GM18519 (cell line): Measurements from ENCODE around the gene HOPX.
"Not testable (repeated sequence)": the region's sequence is repeated elsewhere in the genome, so short reads cannot be mapped to it uniquely, and the experiment has no call there.

Experiments
- ATAC-seq: cut with Tn5 transposase; IDR thresholded peaks from one replicate; pipeline ENCODE4 v1.9.1; 2021; ENCODE audit warnings: mild to moderate bottlenecking, moderate library complexity; ENCODE audit not compliant: unreplicated experiment, low FRiP score

Gene HOPX

GRCh38 chr4:56689201-56689969 lies 8.3 kb upstream of the HOPX start:
- no peak for ATAC-seq

DNA sequence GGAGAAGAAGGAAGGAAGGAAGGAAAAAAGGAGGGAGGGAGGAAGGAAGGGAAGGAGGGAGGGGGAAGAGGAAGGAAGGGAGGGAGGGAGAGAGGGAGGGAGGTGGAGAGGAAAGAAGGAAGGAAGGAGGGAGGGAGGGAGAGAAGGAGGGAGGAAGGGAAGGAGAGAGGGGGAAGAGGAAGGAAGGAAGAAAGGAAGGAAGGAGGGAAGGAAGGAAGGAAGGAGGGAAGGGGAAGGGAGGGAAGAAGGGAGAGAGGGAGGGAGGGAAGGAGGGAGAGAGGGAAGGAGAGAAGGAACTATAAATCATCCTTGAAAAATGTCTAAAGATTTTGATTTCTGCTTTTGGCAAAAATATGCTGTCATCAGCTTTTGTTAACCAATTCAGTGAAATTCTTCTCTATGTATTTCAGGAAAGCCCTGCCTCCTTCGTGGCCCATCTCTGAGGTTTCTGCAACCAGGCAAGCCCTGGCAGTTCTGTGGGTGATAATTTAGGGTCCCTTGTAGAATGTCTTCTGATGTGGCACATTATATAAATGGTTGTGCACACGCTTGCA lies 7.1 kb upstream of the HOPX start:
- ATAC-seq = no peak

DNA sequence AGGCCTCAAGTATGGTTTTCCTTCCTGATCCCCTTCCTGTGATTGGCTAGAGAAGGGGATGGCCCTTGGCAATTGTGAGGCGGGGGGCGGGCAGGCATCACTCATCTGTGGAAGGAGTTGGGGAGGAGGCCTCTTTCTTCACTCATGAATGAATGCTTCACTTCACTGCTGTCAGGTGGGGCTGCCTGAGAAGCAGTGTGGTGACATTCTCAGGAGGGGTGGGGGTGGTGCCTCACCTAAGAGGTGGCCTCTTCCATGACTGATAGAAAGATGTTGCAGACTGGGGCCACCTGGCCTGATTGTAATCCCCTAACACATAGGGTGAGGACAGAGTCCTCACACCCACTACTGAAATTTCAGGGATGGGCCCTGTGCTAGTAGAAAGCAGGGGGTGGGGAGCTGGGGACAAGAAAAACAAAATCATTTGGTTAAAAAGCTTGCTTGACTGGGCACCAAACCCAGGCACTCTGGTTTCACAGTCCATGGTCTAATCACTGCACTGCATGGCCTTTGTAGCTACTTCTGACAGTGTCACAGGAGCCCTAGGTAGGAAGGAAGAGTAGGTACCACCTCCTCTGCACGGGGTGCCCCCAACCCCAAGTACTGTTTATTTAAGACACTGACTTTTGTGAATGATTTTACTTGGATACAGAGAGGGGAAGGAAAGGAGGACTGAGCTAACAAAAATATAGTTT lies 5.6 kb upstream of the HOPX start:
- no peak for ATAC-seq

DNA sequence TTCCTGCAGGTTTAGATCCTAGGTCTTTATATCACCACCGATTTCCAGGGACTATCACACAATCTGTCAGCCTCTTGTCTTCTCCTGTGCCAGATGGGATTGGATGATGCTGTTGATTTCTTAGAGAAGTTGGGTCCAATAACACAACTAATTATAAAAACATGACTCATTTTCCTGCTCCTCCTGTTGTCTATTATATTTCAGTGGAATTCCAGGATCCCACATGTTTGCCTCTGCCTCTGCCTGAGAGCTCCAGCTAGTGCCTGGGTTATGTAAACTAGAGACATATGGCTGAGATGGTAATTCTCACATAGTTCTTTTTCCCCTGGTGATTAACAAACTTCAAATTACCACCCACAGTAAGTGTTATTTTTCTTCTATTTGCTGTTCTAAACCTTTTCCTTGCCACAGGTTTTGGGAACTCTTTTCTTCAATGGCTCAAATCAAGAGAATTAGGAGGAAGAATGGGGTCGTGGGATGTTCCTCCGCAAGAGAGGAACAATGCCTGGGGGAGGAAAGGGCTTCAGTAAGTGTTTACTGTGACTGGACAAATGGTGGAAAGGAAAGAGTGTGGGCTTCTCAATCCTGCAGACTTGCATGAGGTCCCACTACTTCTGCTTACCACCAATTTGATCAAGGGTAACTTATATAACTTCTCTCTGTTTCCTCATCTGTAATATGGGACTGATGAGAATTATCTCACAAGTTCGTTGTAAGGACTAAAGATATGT lies 3.4 kb upstream of the HOPX start:
- ATAC-seq = no peak

GRCh38 chr4:56683455-56683854 lies 2.4 kb upstream of the HOPX start:
- no peak for ATAC-seq

DNA sequence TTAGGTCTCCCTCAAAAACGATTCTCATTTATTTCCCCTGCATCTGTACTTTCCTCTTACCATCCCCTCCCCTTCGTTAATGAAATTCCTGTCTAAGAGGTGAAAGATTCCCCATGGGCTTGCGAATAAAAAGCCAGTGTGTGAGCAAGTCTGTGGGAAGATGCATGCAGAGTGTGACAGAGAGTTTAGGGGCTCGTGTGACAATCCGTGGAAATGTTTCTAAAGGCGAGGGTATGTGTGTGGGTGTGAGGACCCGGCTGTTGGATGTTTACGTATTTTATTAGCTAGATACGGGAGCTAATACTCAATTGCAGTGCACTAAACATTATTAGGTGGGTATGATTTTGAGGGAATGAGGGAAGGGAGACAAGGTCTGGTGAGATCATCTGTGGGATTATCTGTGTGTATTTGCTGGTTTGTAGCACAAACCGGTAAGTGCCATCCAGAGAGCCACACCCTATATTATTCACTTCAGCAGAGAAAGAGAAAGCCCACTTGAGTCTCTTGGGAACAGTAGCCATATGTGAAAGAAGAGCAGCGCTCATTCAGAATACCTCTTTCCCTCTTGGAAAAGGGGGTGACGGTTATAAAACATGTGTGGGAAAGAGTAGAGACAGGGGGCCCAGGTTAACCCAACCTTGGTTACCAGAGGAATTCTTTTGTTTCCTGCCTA lies 893 bp upstream of the HOPX start:
- no peak for ATAC-seq

GRCh38 chr4:56680266-56680665 lies 830 bp downstream of the HOPX start:
- no peak for ATAC-seq

DNA sequence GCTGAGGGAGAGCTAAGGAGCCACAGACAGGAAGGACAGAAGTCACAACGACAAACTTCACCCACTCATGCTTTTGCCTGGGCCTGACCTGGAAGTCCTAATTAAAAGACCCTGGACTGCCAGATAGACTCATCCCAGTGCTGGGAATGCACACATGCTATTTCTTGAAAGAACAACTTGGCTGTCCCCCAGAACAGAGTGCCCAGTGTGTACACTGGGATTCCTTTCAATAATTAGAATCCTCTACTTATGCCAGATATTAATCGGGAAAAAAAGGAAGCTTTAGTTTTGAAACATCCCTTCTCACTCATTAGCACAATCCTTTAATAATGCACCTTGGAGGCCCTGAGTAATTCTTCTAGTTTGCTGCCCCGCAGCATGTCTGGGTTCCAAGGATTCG lies 3.4 kb downstream of the HOPX start:
- no peak for ATAC-seq

DNA sequence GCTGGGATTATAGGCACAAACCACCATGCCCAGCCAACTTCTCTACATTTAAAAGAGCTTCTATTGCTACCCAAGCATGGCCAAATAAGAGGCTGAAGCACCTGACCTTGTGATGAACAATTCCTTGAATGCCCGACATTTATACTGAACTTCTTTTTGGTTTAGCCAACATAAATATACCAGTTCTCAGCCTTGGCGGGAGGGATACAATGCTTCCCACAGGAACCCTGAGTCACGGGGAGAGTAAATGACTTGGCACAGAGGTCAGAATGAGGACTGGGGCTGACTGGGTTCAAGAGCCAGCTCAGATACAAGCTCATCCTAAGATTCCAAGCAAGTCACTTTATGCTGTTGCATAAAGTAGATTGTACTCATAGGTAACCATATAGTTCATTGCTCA lies 6.1 kb downstream of the HOPX start:
- ATAC-seq = no peak

DNA sequence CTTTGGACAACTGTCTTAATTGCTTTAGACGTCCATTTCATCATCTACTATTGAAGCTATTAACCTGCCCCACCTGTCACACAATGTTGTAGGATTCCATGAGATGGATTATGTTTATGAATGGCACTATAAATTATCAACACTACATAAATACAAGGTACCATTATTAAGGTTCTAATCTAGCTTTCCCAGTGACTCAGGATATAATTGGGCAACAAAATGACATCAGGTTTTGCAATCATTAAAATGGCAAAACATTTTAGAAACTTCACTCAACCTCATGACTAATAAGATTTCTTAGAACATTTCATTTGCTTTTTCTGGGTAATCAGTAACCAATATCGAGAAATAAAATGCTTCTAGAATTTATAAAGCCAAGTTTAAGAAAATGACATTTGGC lies 9.2 kb downstream of the HOPX start:
- no peak for ATAC-seq

DNA sequence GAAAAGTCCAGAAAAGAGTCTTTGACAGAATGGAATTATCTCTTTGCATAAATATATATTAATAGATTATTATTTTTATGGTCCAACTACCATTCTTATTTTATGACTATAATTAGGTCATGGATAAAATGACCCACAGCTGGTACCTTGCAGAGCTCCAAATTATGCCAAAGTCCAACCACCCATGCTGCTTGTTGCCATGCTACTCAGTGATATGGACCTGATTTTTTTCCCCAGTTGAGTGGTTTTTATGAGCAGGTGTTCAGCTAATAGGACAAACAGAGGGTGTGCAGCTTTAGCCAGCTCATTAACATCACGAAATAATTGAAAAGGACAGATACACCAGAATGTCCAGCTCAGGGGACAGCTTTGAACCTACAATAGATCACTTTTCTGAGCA lies 9.7 kb downstream of the HOPX start:
- ATAC-seq = no peak

DNA sequence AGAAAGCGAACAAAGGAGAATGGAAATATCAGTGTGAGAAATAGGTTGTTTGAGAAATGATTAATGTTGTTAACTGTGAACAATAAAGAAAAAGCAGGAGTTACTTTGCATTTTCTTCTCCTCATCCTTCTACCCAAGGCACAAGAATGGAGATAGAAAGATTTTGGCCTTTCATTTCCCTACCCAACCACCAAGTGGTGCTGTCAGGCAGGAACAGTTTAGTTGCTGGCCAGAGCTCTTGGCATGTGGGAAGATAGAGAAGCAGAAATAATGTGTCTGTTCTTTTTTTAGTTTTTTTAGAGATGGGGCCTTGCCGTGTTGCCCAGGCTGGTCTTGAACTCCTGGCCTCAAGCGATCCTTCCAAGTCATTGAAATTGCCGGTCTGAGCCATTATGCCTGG lies 12.8 kb downstream of the HOPX start:
- no peak for ATAC-seq

- not testable (repeated sequence) for ATAC-seq
Observed at GRCh38 chr4:56667396-56667795, 13.7 kb downstream of the HOPX start.

- no peak for ATAC-seq
Observed at GRCh38 chr4:56666279-56666678, 14.8 kb downstream of the HOPX start.

- ATAC-seq = no peak
Observed at GRCh38 chr4:56665781-56666180, 15.3 kb downstream of the HOPX start.

- no peak for ATAC-seq
Observed at GRCh38 chr4:56662782-56663468, 18.2 kb downstream of the HOPX start.

DNA sequence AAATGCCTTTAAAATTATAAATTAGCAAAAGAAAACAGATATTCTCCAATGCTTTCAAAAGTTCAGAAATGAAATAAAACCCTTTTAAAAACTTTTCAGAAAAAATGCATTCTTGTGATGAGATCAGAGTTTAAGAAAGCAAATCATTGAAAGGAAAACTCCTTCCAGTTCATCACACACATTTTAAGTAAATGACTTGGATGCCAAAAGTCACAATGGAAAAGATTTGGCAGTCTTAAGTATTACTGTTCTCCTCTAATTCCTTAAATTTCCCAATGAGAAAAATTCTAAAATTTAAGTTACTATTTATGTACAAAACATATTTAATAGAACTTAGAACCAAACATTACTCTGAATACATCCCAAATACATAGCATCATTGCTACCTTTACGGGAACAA lies 21.1 kb downstream of the HOPX start:
- ATAC-seq = no peak

DNA sequence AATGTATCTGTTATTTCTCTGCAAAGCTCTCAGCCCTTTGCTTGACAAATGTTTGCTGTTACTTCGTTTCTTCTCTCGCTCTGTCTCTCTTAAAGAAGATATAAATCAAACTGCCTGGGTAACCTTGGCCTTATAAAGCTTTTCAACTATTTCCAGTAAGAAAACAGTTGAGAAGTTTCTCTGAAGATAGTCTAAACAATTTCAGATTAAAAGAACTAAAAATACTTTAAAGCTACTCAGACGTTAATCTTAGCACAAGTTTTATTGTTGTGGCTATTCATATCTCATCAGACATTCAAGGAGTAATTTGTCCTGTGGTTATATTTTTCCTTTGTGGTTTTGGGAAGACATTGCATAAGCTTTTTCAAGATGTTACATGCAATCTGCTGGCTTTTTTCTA lies 22.6 kb downstream of the HOPX start:
- ATAC-seq = no peak

GRCh38 chr4:56657818-56658217 lies 23.3 kb downstream of the HOPX start:
- ATAC-seq = no peak

GRCh38 chr4:56657128-56657527 lies 24.0 kb downstream of the HOPX start:
- no peak for ATAC-seq
